WERI-Rb-1 (cell line): ENCODE measurements around the gene CALN1.

Source experiments
- DNase-seq: peaks from one replicate; pipeline ENCODE4 v3.0.0-alpha.2; 2020
- H3K27ac ChIP-seq: fragments of 250-450 bp; sonication (Bioruptor Pico); 2 replicates; pipeline ENCODE4 v1.5.1; 2020; ENCODE audit warnings: mild to moderate bottlenecking, moderate library complexity
- H3K27me3 ChIP-seq: fragments of 250-450 bp; sonication (Bioruptor Pico); 2 replicates; pipeline ENCODE4 v1.5.1; 2021; ENCODE audit warnings: mild to moderate bottlenecking, low read depth, moderate library complexity; ENCODE audit not compliant: insufficient read depth, severe bottlenecking
- H3K36me3 ChIP-seq: fragments of 250-450 bp; sonication (Bioruptor Pico); 2 replicates; pipeline ENCODE4 v1.5.1; 2020; ENCODE audit warnings: mild to moderate bottlenecking, moderate library complexity
- H3K4me3 ChIP-seq: 2 replicates; pipeline ENCODE4 v1.5.1; 2011; ENCODE audit warnings: low read depth, mild to moderate bottlenecking, control low read depth, low read length
- H3K9me3 ChIP-seq: fragments of 250-450 bp; sonication (Bioruptor Pico); 2 replicates; pipeline ENCODE4 v1.5.1; 2021; ENCODE audit warnings: mild to moderate bottlenecking, moderate library complexity; ENCODE audit not compliant: severe bottlenecking
- CTCF ChIP-seq: IDR thresholded peaks from 2 replicates; pipeline ENCODE4 v1.5.1; 2011; ENCODE audit warnings: low read depth, mild to moderate bottlenecking, control low read depth, inconsistent platforms, low read length

Gene CALN1

GRCh38 chr7:71766016-71766415 lies 646.1 kb downstream of the CALN1 start:
- no peak for TF ChIP-seq CTCF
- no peak overlapping the region for H3K27ac ChIP-seq
- H3K36me3 ChIP-seq: no peaks in the 10 kb centered on the region
- H3K4me3 ChIP-seq: no peak overlapping the region
- DNase-seq: no peak
- H3K27me3 ChIP-seq: peaks cover 17% of the 10 kb centered on the region
- no peaks in the 10 kb centered on the region for H3K9me3 ChIP-seq

- H3K27me3 ChIP-seq: peaks cover 10% of the 10 kb centered on the region
- DNase-seq: no peak
- TF ChIP-seq CTCF: no peak
Measured at GRCh38 chr7:71761336-71761735, 650.8 kb downstream of the CALN1 start.

GRCh38 chr7:71754828-71755227 lies 657.3 kb downstream of the CALN1 start:
- DNase-seq: no peak

More at GRCh38 chr7:71761336-71761735, 650.8 kb downstream of the CALN1 start:
- Histone ChIP-seq H3K36me3 (no peaks in the 10 kb centered on the region), H3K27ac (no peak overlapping the region), H3K9me3 (peaks cover 2% of the 10 kb centered on the region), H3K4me3 (no peak overlapping the region)

GRCh38 chr7:71753956-71754664 lies 658.0 kb downstream of the CALN1 start:
- Histone ChIP-seq H3K9me3 (no peaks in the 10 kb centered on the region), H3K36me3 (no peaks in the 10 kb centered on the region), H3K27ac (no peak overlapping the region), H3K27me3 (peaks cover 53% of the 10 kb centered on the region), H3K4me3 (no peak overlapping the region)
- DNase-seq: no peak
- no peak for TF ChIP-seq CTCF

More at GRCh38 chr7:71754828-71755227, 657.3 kb downstream of the CALN1 start:
- no peak for TF ChIP-seq CTCF
- Histone ChIP-seq H3K36me3 (no peaks in the 10 kb centered on the region), H3K27ac (no peak overlapping the region), H3K4me3 (no peak overlapping the region), H3K9me3 (no peaks in the 10 kb centered on the region), H3K27me3 (peaks cover 51% of the 10 kb centered on the region)

- Histone ChIP-seq H3K9me3 (peaks cover 3% of the 10 kb centered on the region), H3K27me3 (peaks cover 53% of the 10 kb centered on the region), H3K4me3 (no peak overlapping the region), H3K27ac (no peak overlapping the region), H3K36me3 (no peaks in the 10 kb centered on the region)
- DNase-seq: no peak
- no peak for TF ChIP-seq CTCF
Measured at GRCh38 chr7:71753236-71753635, 658.9 kb downstream of the CALN1 start.
